NCI-H2029 (cell line): Measurements from ENCODE around the gene RFTN1.

Experiments
- DNase-seq: peaks from one replicate; lab custom pipeline; 2025; lab: John Stamatoyannopoulos, UW

RFTN1 gene

DNA sequence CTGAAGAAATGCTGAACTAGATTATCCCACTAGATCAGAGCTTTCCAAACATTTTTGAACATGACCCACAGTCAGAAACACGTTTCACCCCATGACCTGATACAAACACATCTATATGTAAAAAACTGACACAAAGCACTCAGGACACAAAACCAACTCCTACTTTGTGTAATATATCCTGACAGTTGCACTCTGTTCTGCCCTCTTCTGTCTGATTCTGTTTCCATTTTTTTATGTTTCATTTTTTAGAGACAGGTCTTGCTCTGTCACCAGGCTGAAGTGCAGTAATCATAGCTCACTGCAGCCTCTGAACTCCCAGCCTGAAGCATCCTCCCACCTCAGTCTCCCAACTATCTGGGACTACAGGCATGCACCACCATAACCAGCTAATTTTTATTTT is 15.8 kb upstream of the RFTN1 start:
- no peak for DNase-seq

DNA sequence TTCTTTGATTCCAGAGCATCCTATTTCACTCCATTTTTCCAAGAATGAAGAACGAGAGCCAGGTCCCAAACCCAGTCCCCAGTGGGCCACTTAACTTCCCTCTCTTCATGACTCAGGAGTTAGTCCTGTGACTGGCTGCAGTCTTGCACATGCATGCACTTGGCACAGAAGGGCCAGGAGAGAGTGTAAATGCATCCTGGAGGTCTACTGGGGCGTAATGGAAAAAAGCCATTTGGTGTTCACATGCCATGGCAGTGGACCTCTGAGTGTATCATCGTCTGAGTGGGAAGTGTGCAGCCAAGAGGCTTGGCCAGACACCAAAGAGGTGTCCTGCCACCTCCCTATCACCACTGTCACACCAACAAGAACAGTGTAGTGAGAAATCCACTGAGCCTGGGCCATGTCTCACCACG is 15.1 kb upstream of the RFTN1 start:
- DNase-seq, result no peak

DNA sequence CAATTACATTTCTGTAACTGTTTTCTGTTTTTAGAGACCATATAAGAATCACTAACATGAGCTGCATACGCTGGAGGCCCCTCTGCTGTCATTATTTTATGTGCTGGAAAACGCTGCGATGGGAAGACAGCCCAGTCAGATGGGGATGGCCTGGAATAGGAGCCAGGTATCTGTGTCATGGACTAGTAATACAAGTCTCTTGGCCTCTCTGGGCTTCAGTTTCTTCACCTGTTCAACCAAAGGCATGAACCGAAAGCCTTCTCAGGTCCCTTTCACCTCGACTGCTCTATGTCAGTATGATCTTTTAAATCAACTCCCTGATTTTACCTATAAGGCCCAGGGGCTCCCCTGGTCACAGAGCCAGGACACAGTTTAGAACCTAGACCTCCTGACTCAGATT is 14.6 kb upstream of the RFTN1 start:
- no peak for DNase-seq

DNA sequence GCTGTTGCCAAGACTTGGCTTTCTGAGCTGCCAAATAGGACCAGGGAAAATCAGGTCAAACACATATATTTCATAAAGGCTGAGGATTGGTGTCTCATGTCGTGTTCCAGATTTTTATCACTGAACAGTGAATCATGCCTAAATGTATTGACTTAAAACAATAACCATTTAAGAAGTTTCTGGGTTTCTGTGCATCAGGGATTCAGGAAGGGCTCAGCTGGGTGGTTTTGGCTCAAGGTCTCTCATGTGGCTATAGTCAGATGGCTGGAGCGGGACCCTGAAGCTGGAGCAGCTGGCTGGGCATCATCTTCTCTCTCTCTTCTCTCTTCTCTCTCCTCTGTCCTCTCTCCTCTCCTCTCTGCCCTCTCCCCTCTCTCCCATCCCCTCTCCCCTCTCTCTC is 10.7 kb upstream of the RFTN1 start:
- DNase-seq, result no peak

DNA sequence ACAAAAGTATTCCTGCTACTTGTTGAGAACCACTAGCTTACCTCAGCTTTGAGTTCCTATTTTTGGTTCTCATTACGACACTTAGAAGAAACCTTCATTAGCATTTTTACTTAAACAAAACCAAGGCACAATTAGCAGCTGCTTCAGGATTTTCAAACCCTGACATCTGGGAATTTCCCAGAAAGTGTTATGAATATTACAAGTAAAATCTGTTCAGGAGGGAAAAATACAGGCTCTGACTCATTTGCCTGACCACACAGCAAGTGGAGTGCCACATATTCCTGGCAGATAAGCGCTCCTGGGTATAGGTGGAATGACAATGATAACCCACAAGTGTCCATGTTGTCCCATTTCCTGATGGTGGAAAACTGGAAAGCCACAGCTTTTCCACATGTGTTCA is 10.3 kb upstream of the RFTN1 start:
- DNase-seq, result no peak

DNA sequence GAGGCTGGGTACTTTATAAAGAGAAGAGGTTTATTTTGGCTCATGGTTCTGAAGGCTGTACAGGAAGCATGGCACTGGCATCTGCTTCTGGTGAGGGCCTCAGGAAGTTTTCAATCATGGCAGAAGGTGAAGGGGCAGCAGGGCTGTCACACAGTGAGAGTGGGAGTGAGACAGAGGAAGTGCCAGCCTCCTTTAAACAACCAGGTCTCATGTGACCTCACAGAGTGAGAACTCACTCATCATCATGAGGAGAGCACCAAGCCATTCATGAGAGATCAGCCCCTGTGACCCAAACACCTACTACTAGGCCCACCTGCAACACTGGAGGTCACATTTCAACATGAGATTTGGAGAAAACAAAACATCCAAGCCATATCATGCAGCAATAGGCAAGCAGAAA is 9.3 kb upstream of the RFTN1 start:
- peak; percentile 22 for DNase-seq

DNA sequence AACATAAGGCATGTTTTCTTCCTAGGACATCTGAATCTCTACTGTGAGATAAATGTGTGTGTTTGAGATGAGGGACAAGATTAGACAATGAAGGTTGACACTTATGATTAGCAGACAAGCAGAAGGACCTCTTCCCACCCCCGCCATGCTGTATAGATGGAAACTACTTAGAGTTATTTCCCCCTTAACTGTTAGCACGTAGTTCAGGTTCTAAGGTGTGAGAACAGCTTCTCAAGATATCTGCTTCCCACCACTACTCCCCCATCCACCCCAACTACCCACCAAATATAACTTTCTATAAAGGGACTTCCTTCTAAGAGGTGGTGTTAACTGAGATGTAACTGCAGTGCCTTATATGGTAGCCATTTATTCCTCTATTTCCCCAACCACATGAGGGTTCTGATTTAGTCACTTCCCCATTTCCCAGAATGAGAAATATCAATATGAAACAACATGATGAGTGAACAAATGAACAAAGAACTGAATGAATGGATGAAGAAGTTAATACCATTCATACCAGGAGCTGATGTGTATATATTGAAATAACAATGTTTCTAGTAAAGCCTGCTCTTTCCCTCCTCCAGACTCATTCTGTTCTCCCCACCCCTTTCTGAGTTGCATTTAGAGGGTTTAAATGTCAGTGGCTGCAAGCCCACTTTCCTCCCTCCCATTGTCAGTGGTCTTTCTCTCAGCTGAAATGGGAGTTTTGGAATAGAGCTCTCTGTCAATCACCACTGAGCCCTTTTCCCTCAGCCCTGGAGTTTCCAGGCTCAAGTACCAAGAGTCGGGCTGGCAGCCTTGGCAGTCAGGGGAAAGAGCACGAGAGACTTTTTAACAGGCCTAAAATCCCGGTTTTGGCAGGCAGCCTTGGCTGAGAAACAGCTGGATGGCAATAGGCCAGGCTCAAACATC is 7.7 kb upstream of the RFTN1 start:
- no peak for DNase-seq

DNA sequence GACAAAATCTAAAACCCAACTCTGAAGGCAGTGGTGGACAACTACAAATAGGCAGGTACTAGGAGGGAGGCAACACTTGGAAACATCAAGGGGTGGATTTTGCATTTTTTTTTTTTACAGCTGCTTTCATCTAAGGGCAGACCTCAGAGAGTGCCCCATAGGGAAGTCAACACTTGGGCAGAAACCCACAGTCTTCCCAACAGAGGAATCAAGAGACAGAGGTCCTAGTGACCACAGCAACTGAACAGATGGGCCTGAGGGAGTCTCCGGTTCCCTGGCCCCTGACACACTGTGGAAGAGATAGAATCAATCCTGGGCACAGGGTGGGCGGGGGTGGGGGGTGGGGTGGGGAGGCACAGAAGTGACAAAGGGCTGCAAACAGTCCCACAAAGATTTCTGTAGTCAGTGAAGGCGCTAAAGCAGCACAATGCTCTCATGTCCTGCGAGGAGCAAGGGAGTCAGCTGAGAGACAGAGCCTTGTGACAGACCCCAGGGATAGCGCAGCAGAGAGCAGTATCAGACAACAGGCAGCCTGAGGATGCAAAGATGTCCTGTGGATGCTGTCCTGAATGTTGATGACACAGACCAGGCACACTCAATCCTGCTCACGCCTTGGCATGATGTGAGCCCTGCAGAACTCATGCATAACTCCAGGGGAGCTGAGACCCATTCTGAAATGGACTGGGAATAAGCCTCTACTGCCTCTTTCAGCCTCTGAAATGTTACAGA is 6.9 kb upstream of the RFTN1 start:
- no peak for DNase-seq

DNA sequence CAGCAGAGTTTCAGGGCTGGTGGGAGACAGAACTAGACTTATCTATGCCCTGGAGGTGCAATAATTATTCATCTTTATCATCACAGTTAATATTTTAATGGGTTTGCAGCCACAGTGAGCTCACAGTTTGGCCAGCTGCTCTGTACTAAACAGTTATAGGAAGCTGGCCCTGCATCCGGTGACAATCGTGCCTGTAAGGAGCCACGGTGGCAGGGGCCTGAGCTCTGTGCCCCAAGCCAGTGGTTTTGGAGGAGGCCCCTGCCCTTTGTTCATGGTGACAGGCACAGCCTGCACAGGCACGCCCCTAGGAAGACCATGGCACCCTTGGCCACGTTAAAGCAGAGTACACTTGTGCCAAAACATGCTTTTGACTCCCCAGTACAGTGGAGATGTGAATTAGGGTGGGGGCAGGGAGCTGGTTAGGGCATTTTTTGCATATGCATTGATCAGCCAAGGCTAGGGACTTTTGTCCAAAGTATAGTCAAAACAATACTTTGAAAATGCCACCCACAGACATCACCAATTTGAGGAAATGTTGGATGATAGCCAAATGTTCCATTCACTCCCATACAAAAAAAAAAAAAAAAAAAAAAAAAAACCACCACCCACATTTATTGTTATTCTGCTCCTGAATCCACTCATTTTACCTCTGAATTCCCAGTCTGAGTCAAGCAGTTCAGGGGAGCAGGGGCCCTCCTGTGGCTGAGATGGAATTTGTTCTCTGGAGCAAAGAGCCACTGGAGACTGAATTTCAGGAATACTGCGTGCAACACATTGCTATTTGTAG is 3.4 kb upstream of the RFTN1 start:
- no peak for DNase-seq

DNA sequence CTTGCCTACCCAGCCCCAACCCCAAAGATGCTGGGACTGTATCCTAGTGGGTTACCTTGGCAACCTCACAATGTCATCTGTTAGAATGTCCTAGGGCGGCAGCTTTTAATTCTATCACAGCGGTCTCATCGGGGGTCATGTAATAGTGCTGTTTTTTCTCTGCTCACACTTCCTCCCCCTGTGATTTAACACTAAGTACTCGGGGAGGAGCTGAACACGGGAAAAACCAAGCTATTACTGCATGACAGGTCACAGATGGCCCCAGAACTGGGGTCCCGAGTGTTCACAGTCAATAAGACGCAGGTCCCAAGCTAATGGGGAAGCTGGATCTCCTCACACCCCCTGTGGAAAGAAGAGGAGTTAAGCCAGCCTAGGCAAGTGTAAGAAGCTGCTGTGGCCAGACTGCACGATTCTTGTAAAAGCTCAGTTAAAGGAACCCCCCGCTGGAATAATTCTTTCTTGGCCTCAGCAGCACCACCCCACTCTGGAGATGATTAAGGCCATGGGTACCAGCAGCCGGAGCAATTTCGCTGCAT is 2.5 kb upstream of the RFTN1 start:
- no peak for DNase-seq

DNA sequence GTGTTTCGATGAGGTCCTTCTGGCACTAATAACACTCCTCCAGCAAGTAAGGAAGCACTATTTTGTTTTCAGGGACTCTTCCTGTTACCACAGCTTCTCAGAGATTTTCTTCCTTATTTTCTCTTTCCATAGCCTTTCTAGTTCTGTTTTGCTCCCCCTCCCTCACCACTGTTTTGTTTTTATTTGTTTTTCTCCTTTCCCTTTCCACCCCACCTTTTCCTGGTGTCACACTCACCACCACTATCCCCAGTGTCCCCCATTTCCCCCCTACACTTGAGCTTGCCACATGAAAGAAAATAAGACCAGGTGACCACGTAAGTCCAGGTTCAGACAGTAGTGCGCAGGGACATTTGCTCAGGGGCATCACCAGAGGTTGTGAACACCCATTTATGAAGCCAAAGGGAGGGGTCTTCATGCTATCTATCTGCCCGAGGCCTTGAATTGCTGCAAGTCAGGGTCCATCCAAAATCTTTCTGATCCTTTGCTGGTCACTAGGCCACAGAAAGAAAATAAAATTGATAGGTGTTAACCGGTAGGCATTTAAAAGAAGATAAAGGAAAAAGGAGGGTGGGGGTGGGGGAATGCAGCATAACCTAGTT is 1.4 kb upstream of the RFTN1 start:
- DNase-seq, result no peak

DNA sequence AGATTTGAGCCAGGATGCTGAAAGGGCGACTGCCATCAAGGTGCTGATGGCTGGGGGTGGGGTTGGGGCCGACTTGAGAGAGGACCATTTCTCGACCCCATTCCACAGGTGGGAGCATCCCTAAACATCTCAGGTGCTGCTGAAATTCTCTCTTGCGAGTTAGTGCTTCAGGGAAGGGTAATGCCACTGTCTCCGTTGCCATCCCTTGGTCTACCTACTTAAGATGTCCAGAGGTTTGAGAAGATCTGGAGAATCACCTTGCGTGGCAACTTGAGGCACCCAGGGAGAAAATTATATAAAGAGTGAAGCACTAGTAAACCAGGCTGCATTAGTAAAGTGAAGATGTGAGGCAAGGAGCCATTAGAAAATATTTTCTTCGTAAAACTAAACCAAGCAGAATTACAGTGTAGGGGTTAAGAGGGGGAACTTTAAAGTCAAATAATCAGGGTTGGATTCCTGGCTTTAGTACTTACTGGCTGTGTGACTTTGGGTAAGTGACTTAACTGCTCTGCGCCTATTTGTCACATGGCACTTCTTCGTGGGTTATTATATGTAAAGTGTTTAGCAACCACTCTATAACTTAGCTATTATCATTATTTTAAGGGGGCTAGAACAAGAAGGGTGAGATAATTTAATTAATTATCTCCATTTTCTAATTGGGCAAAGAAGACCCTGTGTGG is 662 bp upstream of the RFTN1 start:
- no peak for DNase-seq

DNA sequence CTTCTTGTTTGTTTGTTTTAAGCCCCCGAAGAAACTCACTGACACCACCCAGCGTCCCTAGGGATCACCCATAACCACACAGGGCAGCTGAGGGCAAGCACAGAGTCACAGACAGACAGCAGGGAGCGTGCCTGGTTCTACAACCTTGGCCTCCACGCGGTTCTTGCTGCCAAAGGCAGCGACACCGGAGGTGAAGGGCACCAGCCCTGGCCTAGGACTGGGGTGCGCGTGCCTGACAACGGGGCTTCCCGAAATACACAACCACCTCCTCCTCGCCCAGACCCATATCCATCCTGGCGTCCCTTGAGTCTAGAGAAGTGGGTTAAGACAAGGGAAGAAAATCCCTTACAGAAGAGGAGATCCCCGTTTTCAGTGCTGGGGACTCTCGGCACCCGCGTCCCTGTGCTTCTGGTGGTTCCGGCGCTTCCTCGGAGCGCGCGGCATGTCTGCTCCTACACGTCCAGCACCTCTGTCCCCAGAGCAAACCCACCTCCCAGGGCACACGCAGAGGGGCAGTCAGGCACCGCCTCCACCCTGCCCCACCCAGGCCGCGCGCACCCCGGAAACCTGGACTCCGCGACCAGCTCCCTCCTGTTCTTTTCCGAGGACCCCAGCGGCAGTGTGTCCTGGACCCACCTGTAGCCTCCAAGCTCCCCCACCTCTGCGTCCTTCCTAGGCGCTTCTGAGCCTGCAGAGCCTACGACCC is 911 bp downstream of the RFTN1 start:
- peak; percentile 70 for DNase-seq

DNA sequence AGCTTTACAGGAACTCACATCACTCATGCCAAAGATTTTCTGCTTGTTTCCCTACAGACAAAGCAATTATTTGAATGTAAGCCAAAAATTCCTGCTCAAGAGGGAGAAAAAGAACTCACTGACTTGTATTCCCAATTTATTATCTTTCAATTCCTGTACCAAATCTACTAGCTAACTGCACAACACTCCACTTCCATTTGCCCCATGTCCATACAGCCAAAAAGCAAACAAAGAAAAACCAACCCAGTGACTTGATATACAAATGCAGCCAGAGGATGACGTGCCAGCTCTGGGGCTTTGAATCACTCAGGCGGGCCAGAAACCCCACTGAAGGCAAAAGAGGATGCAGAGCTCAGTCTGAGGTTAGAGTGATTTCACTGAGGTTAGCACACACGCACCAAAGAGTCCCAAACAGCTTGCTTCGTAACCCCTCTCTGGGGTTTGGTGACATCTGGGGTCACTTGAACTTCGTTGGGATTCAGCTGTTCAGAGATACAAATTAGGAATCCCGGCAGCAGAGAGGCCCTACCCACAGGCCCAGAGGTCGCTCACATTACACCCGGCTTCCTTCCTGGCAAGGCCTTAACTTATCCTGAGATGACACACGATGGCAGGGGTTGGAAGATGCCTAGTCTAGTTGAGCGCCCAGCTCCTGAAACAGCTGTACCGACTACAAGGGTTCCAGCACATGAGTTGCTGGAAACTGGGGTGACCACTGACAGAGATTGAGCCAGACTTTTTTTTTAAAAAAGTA is 1.6 kb downstream of the RFTN1 start:
- DNase-seq, result peak; percentile 88

DNA sequence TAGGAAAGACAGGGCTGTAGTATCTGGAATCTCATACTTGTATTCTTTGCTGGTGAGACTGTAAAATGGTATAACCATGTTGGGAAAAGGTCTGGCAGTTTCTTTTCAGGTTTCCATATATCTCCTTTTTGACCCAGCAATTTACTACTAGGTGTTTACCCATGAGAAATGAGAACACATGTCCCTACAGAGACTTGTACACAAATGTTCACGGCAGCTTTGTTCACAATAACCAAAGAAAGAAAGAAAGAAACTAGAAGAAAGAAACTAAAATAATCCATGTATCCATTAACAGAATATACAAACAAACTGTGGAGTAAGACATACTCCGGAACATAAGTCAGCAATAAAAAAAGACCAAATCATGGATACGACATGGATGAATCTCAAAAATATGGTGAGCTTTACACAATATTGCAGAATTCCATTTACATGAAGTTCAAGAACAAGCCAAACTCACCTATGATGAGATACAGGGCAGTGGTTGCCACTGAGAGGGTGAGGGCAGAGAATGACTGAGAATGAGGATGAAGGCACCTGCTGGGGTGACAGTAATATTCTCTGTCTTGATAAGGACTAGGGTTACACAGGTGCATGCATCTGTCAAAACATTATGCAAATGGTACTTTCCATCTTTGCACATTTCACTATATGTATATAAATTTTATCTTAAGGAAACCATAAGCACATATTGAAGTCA is 2.7 kb downstream of the RFTN1 start:
- no peak for DNase-seq

DNA sequence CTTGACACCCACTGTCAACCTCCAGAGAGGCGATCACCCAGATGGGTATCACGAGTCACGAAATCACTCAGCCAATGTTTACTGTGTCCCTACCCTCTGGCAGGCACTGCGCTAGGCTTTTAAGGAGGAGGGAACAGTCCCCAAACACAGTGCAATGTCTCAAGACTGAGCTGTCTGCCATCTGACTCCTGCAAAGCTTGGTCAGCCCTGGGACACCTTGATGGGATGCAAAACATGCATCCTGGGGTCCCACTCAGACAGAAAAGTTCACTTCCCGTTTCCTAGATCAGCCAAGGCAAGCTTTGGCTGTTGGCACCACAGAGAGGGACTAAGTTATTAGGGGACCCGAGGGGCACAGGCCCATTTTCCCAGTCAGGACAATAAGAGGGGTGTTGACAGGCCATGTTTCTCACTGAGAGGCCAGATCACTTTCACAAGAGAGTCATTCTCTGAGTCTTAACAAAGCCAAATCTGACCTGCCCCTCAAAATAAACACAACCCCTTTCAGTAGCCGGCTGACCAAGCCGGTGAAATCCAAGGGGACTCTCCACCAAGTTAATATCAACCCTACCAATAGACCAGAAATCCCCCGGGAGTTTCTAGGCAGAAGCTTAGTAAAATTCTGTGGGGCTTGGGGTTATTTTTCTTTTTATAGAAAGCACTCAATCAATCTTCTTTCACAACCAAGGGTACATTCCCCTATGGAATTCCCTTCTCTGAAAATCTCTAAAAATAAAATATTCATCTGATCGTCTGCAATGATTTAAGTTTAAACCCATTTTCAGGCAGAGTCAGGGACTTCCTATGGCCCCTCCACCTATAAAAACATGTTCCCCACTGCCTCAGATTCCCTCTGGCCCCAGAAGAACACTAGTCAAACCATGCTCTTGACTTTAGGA is 3.5 kb downstream of the RFTN1 start:
- no peak for DNase-seq

DNA sequence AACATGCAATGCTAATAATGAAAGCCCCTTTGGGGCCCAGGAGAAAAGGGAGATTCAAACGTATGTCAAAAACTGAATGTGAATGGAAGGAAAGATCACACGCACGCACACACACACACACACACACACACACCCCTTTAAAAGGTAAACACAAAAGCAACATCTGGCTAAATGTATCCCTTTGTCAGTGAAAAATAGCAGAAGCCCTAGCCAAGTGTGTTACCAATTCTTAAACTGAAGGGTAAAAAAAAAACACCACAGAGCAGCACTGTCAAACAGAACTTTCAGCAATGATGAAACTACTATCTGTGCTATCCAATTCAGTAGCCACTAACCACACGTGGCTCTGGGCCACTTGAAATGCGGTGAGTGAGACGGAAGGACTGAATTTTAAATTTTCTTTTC is 4.9 kb downstream of the RFTN1 start:
- DNase-seq, result no peak

DNA sequence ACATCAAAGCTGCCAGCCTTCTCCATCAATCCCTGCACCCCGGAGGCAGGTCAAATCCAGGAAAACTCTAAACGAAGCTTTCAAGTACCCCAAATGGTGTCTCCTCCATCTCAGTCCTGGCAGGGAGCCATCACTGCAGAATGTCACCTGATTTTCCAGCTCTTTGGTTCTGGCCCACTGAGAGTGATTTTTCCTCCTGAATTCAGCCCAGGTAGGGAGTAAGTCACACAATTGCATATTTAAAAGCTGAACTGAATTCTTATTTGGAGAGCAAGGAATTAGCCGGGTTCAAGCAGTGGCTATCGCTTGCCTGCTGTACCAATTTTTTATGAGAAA is 5.3 kb downstream of the RFTN1 start:
- no peak for DNase-seq
